Uterus (tissue), 4 donors: ENCODE results near the gene NPC1L1. TPM values are rescaled to one million over a fixed set of nuclear protein-coding genes. Genes with fewer than 3 reads are reported as not detected.

Experiments used
- DNase-seq, 2 donors: peaks; one replicate each; pipeline ENCODE4 v3.0.0-alpha.2; 2019 to 2020
- H3K27ac ChIP-seq, 2 donors: fragments of 200-600 bp; sonication (generic); 1 replicate in 1 of 2; 2 replicates in 1 of 2; pipeline ENCODE4 v1.5.1; 2016 to 2018
- H3K27me3 ChIP-seq, 2 donors: fragments of 200-600 bp; sonication (generic); one replicate each; pipeline ENCODE4 v1.5.1; 2018 to 2019; ENCODE audit warnings: control low read depth in 1 of 2
- H3K36me3 ChIP-seq, 2 donors: fragments of 200-600 bp; sonication (generic); one replicate each; pipeline ENCODE4 v1.5.1; 2019; ENCODE audit warnings: control low read depth in 1 of 2
- H3K4me1 ChIP-seq, 2 donors: fragments of 200-600 bp; sonication (generic); one replicate each; pipeline ENCODE4 v1.5.1; 2018 to 2019; ENCODE audit warnings: control low read depth in 1 of 2
- H3K4me3 ChIP-seq, 2 donors: fragments of 200-600 bp; sonication (generic); 1 replicate in 1 of 2; 2 replicates in 1 of 2; pipeline ENCODE4 v1.5.1; 2018 to 2019; ENCODE audit warnings: mild to moderate bottlenecking in 1 of 2
- H3K9me3 ChIP-seq, 2 donors: fragments of 200-600 bp; sonication (generic); one replicate each; pipeline ENCODE4 v1.5.1; 2019; ENCODE audit warnings: control low read depth in 1 of 2
- POLR2A ChIP-seq, 2 donors: fragments of 450-650 bp; IDR thresholded peaks; one replicate each; pipeline ENCODE4 v1.6.1; 2016; ENCODE audit warnings: antibody characterized with exemption in 2 of 2, mild to moderate bottlenecking in 1 of 2, moderate library complexity in 1 of 2
- intact Hi-C: fragments of 100-400 bp; cut with DNase I; formaldehyde crosslinking; loops from one replicate; pipeline ENCODE4 v1.15.1; 2023; ENCODE audit warnings: low total_unique reads
- total RNA-seq, 4 donors: library from RNA; depleted of rRNA in 3 of 4; stranded (reverse); fragments of >200 nt in 3 of 4; gene quantifications; one replicate each; pipeline versions ENCODE4 v1.1.0 to v1.2.4, GENCODE V29; 2014 to 2023
- TF ChIP-seq, protein P1 (sequence below), 4 experiments: fragments of 200-600 bp in 2 of 4; fragments of 450-650 bp in 2 of 4; sonication (generic) in 2 of 4; IDR thresholded peaks; one replicate each; pipeline ENCODE4 v1.5.1; 2016 to 2019; ENCODE audit warnings: antibody characterized with exemption in 4 of 4, mild to moderate bottlenecking in 2 of 4, moderate library complexity in 1 of 4
- donor health status: DM: yes; HTN: yes; CAD: no.

The NPC1L1 gene
- under 1 TPM in 1 of 4 donors, not detected in 3; 0.49 TPM for total RNA-seq

DNA sequence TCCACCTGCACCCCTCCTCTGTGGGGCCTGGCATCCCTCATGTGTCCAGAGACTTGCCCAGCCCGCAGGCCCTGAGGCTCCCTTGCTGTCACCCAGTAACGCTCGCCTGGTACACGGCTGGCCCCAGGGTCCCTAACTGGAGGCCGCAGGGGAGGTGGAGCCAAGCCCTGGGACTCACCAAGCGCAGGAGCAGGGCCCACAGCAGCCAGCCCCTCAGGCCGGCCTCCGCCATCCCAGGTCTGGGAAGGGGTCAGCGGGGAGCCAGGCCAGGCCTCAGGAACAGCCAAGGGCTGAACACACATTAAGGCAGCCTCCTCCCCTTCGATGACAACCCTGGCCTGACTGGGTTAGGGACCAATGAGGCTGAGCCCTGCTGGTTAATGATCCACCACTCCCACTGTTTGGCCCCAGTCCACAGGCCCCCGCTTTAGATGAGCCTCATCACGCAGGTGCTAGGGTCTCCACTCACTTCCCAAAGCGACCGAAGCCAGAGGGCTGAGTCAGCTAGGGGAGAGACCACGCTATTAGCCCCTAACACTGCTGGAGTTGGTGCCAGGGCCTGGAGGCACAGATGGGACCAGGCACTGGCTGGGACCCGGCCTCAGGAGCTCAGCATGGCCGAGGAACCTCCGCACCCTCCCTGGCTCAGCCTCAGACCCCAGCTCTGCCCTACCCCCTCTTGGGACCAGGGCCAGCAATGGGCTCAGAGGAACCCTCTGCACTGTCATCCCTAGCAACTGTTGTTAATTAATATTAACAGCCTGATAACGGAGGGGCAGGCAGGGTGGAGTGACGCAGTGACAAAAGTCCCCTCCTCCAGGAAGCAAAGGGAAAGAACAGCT, at the start of gene NPC1L1:
TSS of gene NPC1L1 (minus strand) at position 303 of the 842 bp plus-strand sequence. CDS start at position 232, 71 bp downstream.
- H3K36me3 ChIP-seq, result no peaks in the 10 kb centered on the region
- no peaks in the 10 kb centered on the region for H3K27me3 ChIP-seq
- no peaks in the 10 kb centered on the region for H3K4me1 ChIP-seq
- no peak for TF ChIP-seq POLR2A (IDR thresholded peaks at IDR 0.05)
- TF ChIP-seq, protein P1, sequence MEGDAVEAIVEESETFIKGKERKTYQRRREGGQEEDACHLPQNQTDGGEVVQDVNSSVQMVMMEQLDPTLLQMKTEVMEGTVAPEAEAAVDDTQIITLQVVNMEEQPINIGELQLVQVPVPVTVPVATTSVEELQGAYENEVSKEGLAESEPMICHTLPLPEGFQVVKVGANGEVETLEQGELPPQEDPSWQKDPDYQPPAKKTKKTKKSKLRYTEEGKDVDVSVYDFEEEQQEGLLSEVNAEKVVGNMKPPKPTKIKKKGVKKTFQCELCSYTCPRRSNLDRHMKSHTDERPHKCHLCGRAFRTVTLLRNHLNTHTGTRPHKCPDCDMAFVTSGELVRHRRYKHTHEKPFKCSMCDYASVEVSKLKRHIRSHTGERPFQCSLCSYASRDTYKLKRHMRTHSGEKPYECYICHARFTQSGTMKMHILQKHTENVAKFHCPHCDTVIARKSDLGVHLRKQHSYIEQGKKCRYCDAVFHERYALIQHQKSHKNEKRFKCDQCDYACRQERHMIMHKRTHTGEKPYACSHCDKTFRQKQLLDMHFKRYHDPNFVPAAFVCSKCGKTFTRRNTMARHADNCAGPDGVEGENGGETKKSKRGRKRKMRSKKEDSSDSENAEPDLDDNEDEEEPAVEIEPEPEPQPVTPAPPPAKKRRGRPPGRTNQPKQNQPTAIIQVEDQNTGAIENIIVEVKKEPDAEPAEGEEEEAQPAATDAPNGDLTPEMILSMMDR (IDR thresholded peaks at IDR 0.05), result no peak
- H3K4me3 ChIP-seq, result no peak within 1 kb of the TSS
- H3K27ac ChIP-seq, result no peak within 1 kb of the TSS
- H3K9me3 ChIP-seq, result no peaks in the 10 kb centered on the region
- intact Hi-C loops, result no loop called here
- DNase-seq, result no peak

- Histone ChIP-seq H3K4me1 (no peaks in the 10 kb centered on the region), H3K9me3 (no peaks in the 10 kb centered on the region), H3K4me3 (no peak overlapping the region), H3K27ac (no peak overlapping the region), H3K27me3 (no peaks in the 10 kb centered on the region), H3K36me3 (no peaks in the 10 kb centered on the region)
- intact Hi-C loops, result no loop called here
- DNase-seq, result no peak
- no peak for TF ChIP-seq POLR2A (IDR thresholded peaks at IDR 0.05)
- TF ChIP-seq, protein P1 (IDR thresholded peaks at IDR 0.05), result no peak
Observed at GRCh38 chr7:44590910-44591309, 49.8 kb upstream of the NPC1L1 start.

- H3K9me3 ChIP-seq, result no peaks in the 10 kb centered on the region
- intact Hi-C loops, result no loop called here
- TF ChIP-seq, protein P1 (IDR thresholded peaks at IDR 0.05), result peak; percentile 48 to 70 (median 56)
- no peak for TF ChIP-seq POLR2A (IDR thresholded peaks at IDR 0.05)
- H3K27ac ChIP-seq, result no peak overlapping the region
- H3K27me3 ChIP-seq, result no peaks in the 10 kb centered on the region
- H3K36me3 ChIP-seq, result no peaks in the 10 kb centered on the region
- H3K4me3 ChIP-seq, result no peak overlapping the region
- H3K4me1 ChIP-seq, result no peaks in the 10 kb centered on the region
- DNase-seq, result peak; percentile 34 to 54
Observed at GRCh38 chr7:44587843-44588711, 46.9 kb upstream of the NPC1L1 start.

- H3K4me1 ChIP-seq, result peaks cover 4 to 12% of the 10 kb centered on the region in 2 donors
- no peak for DNase-seq
- no peak for TF ChIP-seq POLR2A (IDR thresholded peaks at IDR 0.05)
- TF ChIP-seq, protein P1 (IDR thresholded peaks at IDR 0.05), result no peak
- peak overlapping the region; percentile 97 to 98 for H3K27ac ChIP-seq
- peak overlapping the region in 1 of 2 donors; percentile 90 for H3K4me3 ChIP-seq
- H3K9me3 ChIP-seq, result no peaks in the 10 kb centered on the region
- intact Hi-C loops, result no loop called here
- no peaks in the 10 kb centered on the region for H3K36me3 ChIP-seq
- H3K27me3 ChIP-seq, result no peaks in the 10 kb centered on the region
Observed at GRCh38 chr7:44583146-44583865, 42.2 kb upstream of the NPC1L1 start.
